ENCODE results near the gene KCND3. TPM values are rescaled to one million over a fixed set of nuclear protein-coding genes. Genes with fewer than 3 reads are reported as not detected.

Gene KCND3
- total and polyA plus RNA-seq, 7 experiments from 2014 or later = 0.05 to 0.17 TPM; not detected in 5

GRCh38 chr1:111811891-111812290 is 177.6 kb downstream of the KCND3 start:
- Mint-ChIP-seq H3K27ac (no peak overlapping the region), H3K36me3 (no peaks in the 10 kb centered on the region), H3K4me1 (no peaks in the 10 kb centered on the region), H3K27me3 (peaks cover 0 to 5% (median 4%) of the 10 kb centered on the region in 5 donors), H3K9me3 (no peaks in the 10 kb centered on the region), H3K4me3 (no peak overlapping the region)
- H3K9me3 ChIP-seq (ENCODE audit: control insufficient read depth in 2 of 3, low read length in 3 of 3) = no peaks in the 10 kb centered on the region
- H3K4me3 ChIP-seq (ENCODE audit: low read length) = no peak overlapping the region
- ChIA-PET POLR2A (no interaction called here), CTCF (no interaction called here)
- intact Hi-C loops (cut with micrococcal nuclease) = no loop called here
- no peak for ATAC-seq
- no peak for DNase-seq
- no peak overlapping the region for H3K27ac ChIP-seq (ENCODE audit: low read depth, low read length)
- H3K27me3 ChIP-seq (ENCODE audit: control insufficient read depth in 2 of 2, insufficient read depth in 2 of 2, low read length in 2 of 2) = no peaks in the 10 kb centered on the region
- no peaks in the 10 kb centered on the region for H3K36me3 ChIP-seq (ENCODE audit: control insufficient read depth in 2 of 3, insufficient read depth in 3 of 3, low read length in 3 of 3)
- H3K4me1 ChIP-seq (ENCODE audit: control insufficient read depth in 2 of 2, insufficient read depth in 2 of 2, low read length in 2 of 2) = no peaks in the 10 kb centered on the region

GRCh38 chr1:111805251-111805650 is 184.2 kb downstream of the KCND3 start:
- H3K27me3 Mint-ChIP-seq = peaks cover 0 to 8% (median 5%) of the 10 kb centered on the region in 5 donors
- Histone ChIP-seq H3K27me3 (ENCODE audit: control insufficient read depth in 2 of 2, insufficient read depth in 2 of 2, low read length in 2 of 2) (no peaks in the 10 kb centered on the region), H3K9me3 (ENCODE audit: control insufficient read depth in 2 of 3, low read length in 3 of 3) (no peaks in the 10 kb centered on the region), H3K27ac (ENCODE audit: low read depth, low read length) (no peak overlapping the region), H3K36me3 (ENCODE audit: control insufficient read depth in 2 of 3, insufficient read depth in 3 of 3, low read length in 3 of 3) (no peaks in the 10 kb centered on the region), H3K4me3 (ENCODE audit: low read length) (no peak overlapping the region), H3K4me1 (ENCODE audit: control insufficient read depth in 2 of 2, insufficient read depth in 2 of 2, low read length in 2 of 2) (no peaks in the 10 kb centered on the region)
- intact Hi-C loops (cut with micrococcal nuclease) = no loop called here
- no peaks in the 10 kb centered on the region for H3K4me1 Mint-ChIP-seq
- no peak for DNase-seq
- H3K4me3 Mint-ChIP-seq = no peak overlapping the region
- no peak overlapping the region for H3K27ac Mint-ChIP-seq
- no peaks in the 10 kb centered on the region for H3K9me3 Mint-ChIP-seq
- POLR2A ChIA-PET = no interaction called here
- ATAC-seq = no peak
- CTCF ChIA-PET = no interaction called here
- H3K36me3 Mint-ChIP-seq = no peaks in the 10 kb centered on the region

DNA sequence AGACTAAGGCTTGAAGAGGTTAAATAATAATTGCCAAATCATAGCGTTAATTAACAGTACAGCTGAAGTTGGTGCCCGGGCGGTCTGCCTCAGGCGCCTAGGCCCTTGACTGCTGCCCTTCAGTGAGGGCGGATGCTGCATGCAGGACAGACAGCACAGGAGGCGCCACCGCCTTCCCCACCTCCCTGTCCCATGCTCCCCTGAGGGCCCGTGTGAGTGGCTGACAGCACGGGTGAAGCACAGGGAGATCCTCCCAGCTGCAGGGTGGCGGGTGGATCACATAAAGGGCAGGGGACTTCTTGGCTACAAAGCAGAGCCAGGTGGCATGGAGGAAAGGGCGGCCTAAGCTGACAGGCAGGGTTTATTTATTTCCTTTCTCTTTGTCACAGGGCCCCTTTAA is 184.7 kb downstream of the KCND3 start:
- no peaks in the 10 kb centered on the region for H3K36me3 ChIP-seq (ENCODE audit: control insufficient read depth in 2 of 3, insufficient read depth in 3 of 3, low read length in 3 of 3)
- no peaks in the 10 kb centered on the region for H3K9me3 ChIP-seq (ENCODE audit: control insufficient read depth in 2 of 3, low read length in 3 of 3)
- ChIA-PET CTCF (no interaction called here), POLR2A (no interaction called here)
- intact Hi-C loops (cut with micrococcal nuclease) = no loop called here
- Mint-ChIP-seq H3K27me3 (peaks cover 0 to 8% (median 5%) of the 10 kb centered on the region in 5 donors), H3K27ac (no peak overlapping the region), H3K36me3 (no peaks in the 10 kb centered on the region), H3K4me3 (no peak overlapping the region), H3K4me1 (no peaks in the 10 kb centered on the region), H3K9me3 (no peaks in the 10 kb centered on the region)
- H3K4me3 ChIP-seq (ENCODE audit: low read length) = no peak overlapping the region
- H3K4me1 ChIP-seq (ENCODE audit: control insufficient read depth in 2 of 2, insufficient read depth in 2 of 2, low read length in 2 of 2) = no peaks in the 10 kb centered on the region
- ATAC-seq (no peak), DNase-seq (no peak)
- no peak overlapping the region for H3K27ac ChIP-seq (ENCODE audit: low read depth, low read length)
- no peaks in the 10 kb centered on the region for H3K27me3 ChIP-seq (ENCODE audit: control insufficient read depth in 2 of 2, insufficient read depth in 2 of 2, low read length in 2 of 2)

GRCh38 chr1:111803951-111804350 is 185.5 kb downstream of the KCND3 start:
- CTCF ChIA-PET = no interaction called here
- intact Hi-C loops (cut with micrococcal nuclease) = no loop called here
- no peaks in the 10 kb centered on the region for H3K4me1 Mint-ChIP-seq
- H3K4me3 ChIP-seq (ENCODE audit: low read length) = no peak overlapping the region
- ATAC-seq (no peak), DNase-seq (no peak)
- POLR2A ChIA-PET = no interaction called here
- no peak overlapping the region for H3K27ac Mint-ChIP-seq
- peaks cover 0 to 10% (median 5%) of the 10 kb centered on the region in 5 donors for H3K27me3 Mint-ChIP-seq
- no peaks in the 10 kb centered on the region for H3K36me3 ChIP-seq (ENCODE audit: control insufficient read depth in 2 of 3, insufficient read depth in 3 of 3, low read length in 3 of 3)
- no peaks in the 10 kb centered on the region for H3K9me3 ChIP-seq (ENCODE audit: control insufficient read depth in 2 of 3, low read length in 3 of 3)
- H3K27ac ChIP-seq (ENCODE audit: low read depth, low read length) = no peak overlapping the region
- peaks cover 0 to 7% (median 0%) of the 10 kb centered on the region in 11 donors for H3K9me3 Mint-ChIP-seq
- no peaks in the 10 kb centered on the region for H3K27me3 ChIP-seq (ENCODE audit: control insufficient read depth in 2 of 2, insufficient read depth in 2 of 2, low read length in 2 of 2)
- H3K4me1 ChIP-seq (ENCODE audit: control insufficient read depth in 2 of 2, insufficient read depth in 2 of 2, low read length in 2 of 2) = no peaks in the 10 kb centered on the region
- H3K4me3 Mint-ChIP-seq = no peak overlapping the region
- H3K36me3 Mint-ChIP-seq = peaks cover 0 to 3% (median 0%) of the 10 kb centered on the region in 5 donors

DNA sequence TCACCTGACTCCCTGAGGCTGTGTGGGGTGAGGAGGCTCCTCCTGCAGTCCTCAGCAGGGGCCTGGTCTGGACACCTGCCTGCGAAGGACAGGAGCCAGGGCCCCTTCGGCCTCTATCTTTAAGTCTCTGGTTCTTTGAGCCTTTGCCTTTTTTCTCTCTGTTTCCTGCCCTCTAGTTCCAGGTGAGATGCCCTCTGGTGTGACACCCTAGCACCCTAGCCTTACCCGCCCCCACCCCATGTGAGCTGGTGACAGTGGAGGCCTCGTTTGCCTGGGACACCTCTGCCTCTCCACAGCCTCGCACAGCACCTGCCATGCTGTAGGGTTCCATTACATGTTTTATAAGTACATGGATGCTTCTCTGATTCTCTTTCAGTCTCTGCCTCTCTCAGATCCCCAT is 186.5 kb downstream of the KCND3 start:
- CTCF ChIA-PET = no interaction called here
- Mint-ChIP-seq H3K27ac (no peak overlapping the region), H3K4me1 (no peaks in the 10 kb centered on the region), H3K4me3 (no peak overlapping the region), H3K36me3 (peaks cover 0 to 3% (median 0%) of the 10 kb centered on the region in 5 donors), H3K27me3 (peaks cover 0 to 8% (median 5%) of the 10 kb centered on the region in 5 donors), H3K9me3 (peaks cover 0 to 7% (median 0%) of the 10 kb centered on the region in 11 donors)
- Histone ChIP-seq H3K27me3 (ENCODE audit: control insufficient read depth in 2 of 2, insufficient read depth in 2 of 2, low read length in 2 of 2) (no peaks in the 10 kb centered on the region), H3K4me3 (ENCODE audit: low read length) (no peak overlapping the region), H3K4me1 (ENCODE audit: control insufficient read depth in 2 of 2, insufficient read depth in 2 of 2, low read length in 2 of 2) (no peaks in the 10 kb centered on the region), H3K36me3 (ENCODE audit: control insufficient read depth in 2 of 3, insufficient read depth in 3 of 3, low read length in 3 of 3) (no peaks in the 10 kb centered on the region), H3K27ac (ENCODE audit: low read depth, low read length) (no peak overlapping the region), H3K9me3 (ENCODE audit: control insufficient read depth in 2 of 3, low read length in 3 of 3) (no peaks in the 10 kb centered on the region)
- intact Hi-C loops (cut with micrococcal nuclease) = no loop called here
- no peak for DNase-seq
- ATAC-seq = no peak
- POLR2A ChIA-PET = no interaction called here

- Mint-ChIP-seq H3K27me3 (peaks cover 0 to 8% (median 5%) of the 10 kb centered on the region in 5 donors), H3K27ac (no peak overlapping the region), H3K9me3 (peaks cover 0 to 7% (median 0%) of the 10 kb centered on the region in 11 donors), H3K36me3 (peaks cover 0 to 3% (median 0%) of the 10 kb centered on the region in 5 donors), H3K4me3 (no peak overlapping the region), H3K4me1 (no peaks in the 10 kb centered on the region)
- Histone ChIP-seq H3K27ac (ENCODE audit: low read depth, low read length) (no peak overlapping the region), H3K4me3 (ENCODE audit: low read length) (no peak overlapping the region), H3K4me1 (ENCODE audit: control insufficient read depth in 2 of 2, insufficient read depth in 2 of 2, low read length in 2 of 2) (no peaks in the 10 kb centered on the region), H3K27me3 (ENCODE audit: control insufficient read depth in 2 of 2, insufficient read depth in 2 of 2, low read length in 2 of 2) (no peaks in the 10 kb centered on the region), H3K9me3 (ENCODE audit: control insufficient read depth in 2 of 3, low read length in 3 of 3) (no peaks in the 10 kb centered on the region), H3K36me3 (ENCODE audit: control insufficient read depth in 2 of 3, insufficient read depth in 3 of 3, low read length in 3 of 3) (no peaks in the 10 kb centered on the region)
- ChIA-PET CTCF (no interaction called here), POLR2A (no interaction called here)
- intact Hi-C loops (cut with micrococcal nuclease) = no loop called here
- ATAC-seq = no peak
- DNase-seq = no peak
Observed at GRCh38 chr1:111802110-111802509, 187.4 kb downstream of the KCND3 start.

GRCh38 chr1:111801071-111801850 is 188.2 kb downstream of the KCND3 start:
- no peak overlapping the region for H3K4me3 Mint-ChIP-seq
- no peak for ATAC-seq
- intact Hi-C loops (cut with micrococcal nuclease) = no loop called here
- no peaks in the 10 kb centered on the region for H3K36me3 ChIP-seq (ENCODE audit: control insufficient read depth in 2 of 3, insufficient read depth in 3 of 3, low read length in 3 of 3)
- ChIA-PET POLR2A (no interaction called here), CTCF (no interaction called here)
- no peaks in the 10 kb centered on the region for H3K27me3 ChIP-seq (ENCODE audit: control insufficient read depth in 2 of 2, insufficient read depth in 2 of 2, low read length in 2 of 2)
- H3K27ac ChIP-seq (ENCODE audit: low read depth, low read length) = no peak overlapping the region
- H3K9me3 ChIP-seq (ENCODE audit: control insufficient read depth in 2 of 3, low read length in 3 of 3) = no peaks in the 10 kb centered on the region
- no peak overlapping the region for H3K27ac Mint-ChIP-seq
- peaks cover 0 to 7% (median 0%) of the 10 kb centered on the region in 11 donors for H3K9me3 Mint-ChIP-seq
- peaks cover 0 to 8% (median 5%) of the 10 kb centered on the region in 5 donors for H3K27me3 Mint-ChIP-seq
- H3K4me3 ChIP-seq (ENCODE audit: low read length) = no peak overlapping the region
- no peak for DNase-seq
- H3K4me1 Mint-ChIP-seq = no peaks in the 10 kb centered on the region
- H3K36me3 Mint-ChIP-seq = peaks cover 0 to 3% (median 0%) of the 10 kb centered on the region in 5 donors
- no peaks in the 10 kb centered on the region for H3K4me1 ChIP-seq (ENCODE audit: control insufficient read depth in 2 of 2, insufficient read depth in 2 of 2, low read length in 2 of 2)

All from naive thymus-derived CD4-positive, alpha-beta T cell (primary cell).